HG03039 (cell line): ENCODE data around the gene KRT2.

Experiments
- ATAC-seq: cut with Tn5 transposase; IDR thresholded peaks from one replicate; pipeline ENCODE4 v1.9.1; 2021; ENCODE audit warnings: mild to moderate bottlenecking, moderate library complexity; ENCODE audit not compliant: unreplicated experiment

The KRT2 gene

GRCh38 chr12:52600475-52600874 lies 51.5 kb downstream of the KRT2 start:
- no peak for ATAC-seq

- ATAC-seq = no peak
Measured at GRCh38 chr12:52600071-52600470, 51.9 kb downstream of the KRT2 start.

- ATAC-seq = no peak
Measured at GRCh38 chr12:52598966-52599365, 53.0 kb downstream of the KRT2 start.
